CD4-positive, CD25-positive, alpha-beta regulatory T cell (primary cell): ENCODE data around the gene ABLIM3. TPM values are rescaled to one million over a fixed set of nuclear protein-coding genes. Genes with fewer than 3 reads are reported as not detected.

Experiments used
- ATAC-seq, 2 donors: fragments of 150-1000 bp; cut with Tn5 transposase; one replicate each; pipeline ENCODE4 v1.10.0; 2021; ENCODE audit warnings: low read depth in 2 of 2, moderate number of reproducible peaks in 2 of 2, moderate library complexity in 1 of 2
- DNase-seq, 3 donors: peaks; one replicate each; pipeline versions ENCODE4 v3.0.0 to v3.0.0-alpha.2; 2012 to 2022; ENCODE audit warnings: mixed read lengths in 1 of 3
- H3K27ac ChIP-seq: one replicate; pipeline ENCODE4 v1.7.0; 2013; ENCODE audit warnings: mild to moderate bottlenecking, low read length; ENCODE audit not compliant: insufficient read depth, poor library complexity, severe bottlenecking
- H3K27me3 ChIP-seq: one replicate; pipeline ENCODE4 v1.7.0; 2013; ENCODE audit warnings: low read length; ENCODE audit not compliant: control insufficient read depth, insufficient read depth
- H3K36me3 ChIP-seq: one replicate; pipeline ENCODE4 v1.7.0; 2013; ENCODE audit warnings: mild to moderate bottlenecking, low read length, moderate library complexity; ENCODE audit not compliant: control insufficient read depth, insufficient read depth
- H3K4me1 ChIP-seq: 2 replicates; pipeline ENCODE4 v1.7.0; 2013; ENCODE audit warnings: mild to moderate bottlenecking, low read length; ENCODE audit not compliant: insufficient read depth, control insufficient read depth, poor library complexity, severe bottlenecking
- H3K4me3 ChIP-seq: one replicate; pipeline ENCODE4 v1.7.0; 2013; ENCODE audit warnings: low read depth, mild to moderate bottlenecking, low read length, moderate library complexity
- H3K9me3 ChIP-seq, 2 experiments: 1 replicate in 1 of 2; 2 replicates in 1 of 2; pipeline ENCODE4 v1.7.0; 2013; ENCODE audit warnings: low read length in 2 of 2, mild to moderate bottlenecking in 1 of 2, moderate library complexity in 1 of 2; ENCODE audit not compliant: control insufficient read depth in 2 of 2
- H3K27ac Mint-ChIP-seq, 3 donors: one replicate each; pipeline ENCODE4 v1.8.0; 2020 to 2022; ENCODE audit warnings: mild to moderate bottlenecking in 3 of 3, mixed read lengths in 3 of 3, moderate library complexity in 2 of 3
- H3K27me3 Mint-ChIP-seq: one replicate; pipeline ENCODE4 v1.8.0; 2022; ENCODE audit warnings: mild to moderate bottlenecking, mixed read lengths
- H3K36me3 Mint-ChIP-seq: one replicate; pipeline ENCODE4 v1.8.0; 2020; ENCODE audit warnings: mixed read lengths
- H3K4me1 Mint-ChIP-seq, 4 donors: one replicate each; pipeline ENCODE4 v1.8.0; 2020 to 2022; ENCODE audit warnings: mixed read lengths in 4 of 4, mild to moderate bottlenecking in 1 of 4
- H3K4me3 Mint-ChIP-seq, 4 donors: one replicate each; pipeline ENCODE4 v1.8.0; 2020 to 2022; ENCODE audit warnings: mild to moderate bottlenecking in 4 of 4, mixed read lengths in 4 of 4, moderate library complexity in 3 of 4
- H3K9me3 Mint-ChIP-seq, 7 donors: one replicate each; pipeline ENCODE4 v1.8.0; 2020 to 2022; ENCODE audit warnings: mixed read lengths in 7 of 7, mild to moderate bottlenecking in 3 of 7, moderate library complexity in 2 of 7
- polyA plus RNA-seq, 4 donors: library from polyadenylated mRNA; unstranded; fragments of 300-500 nt; fragmentation: Illumina TruSeq; gene quantifications; one replicate each; pipeline ENCODE4 v1.2.3, GENCODE V29; 2021
- total RNA-seq: library from RNA; stranded (reverse); gene quantifications from one replicate; pipeline ENCODE4 v1.2.3, GENCODE V29; 2022

The ABLIM3 gene
- total and polyA plus RNA-seq, 5 donors from 2014 or later, result 0.29 to 1.8 (median 0.44) TPM; not detected in 2

GRCh38 chr5:149227168-149227826 lies 86.0 kb downstream of the ABLIM3 start:
- H3K4me1 ChIP-seq, result no peaks in the 10 kb centered on the region
- no peak overlapping the region for H3K4me3 Mint-ChIP-seq
- no peak for DNase-seq
- no peak overlapping the region for H3K27ac ChIP-seq
- H3K4me1 Mint-ChIP-seq, result peaks cover 0 to 4% (median 0%) of the 10 kb centered on the region in 4 donors
- H3K27me3 ChIP-seq, result no peaks in the 10 kb centered on the region
- H3K4me3 ChIP-seq, result no peak overlapping the region
- no peaks in the 10 kb centered on the region for H3K36me3 Mint-ChIP-seq
- H3K27ac Mint-ChIP-seq, result no peak overlapping the region
- H3K9me3 Mint-ChIP-seq, result peaks cover 0 to 2% (median 0%) of the 10 kb centered on the region in 7 donors
- H3K36me3 ChIP-seq, result no peaks in the 10 kb centered on the region
- no peaks in the 10 kb centered on the region for H3K9me3 ChIP-seq
- ATAC-seq, result no peak
- peaks cover 4% of the 10 kb centered on the region for H3K27me3 Mint-ChIP-seq

DNA sequence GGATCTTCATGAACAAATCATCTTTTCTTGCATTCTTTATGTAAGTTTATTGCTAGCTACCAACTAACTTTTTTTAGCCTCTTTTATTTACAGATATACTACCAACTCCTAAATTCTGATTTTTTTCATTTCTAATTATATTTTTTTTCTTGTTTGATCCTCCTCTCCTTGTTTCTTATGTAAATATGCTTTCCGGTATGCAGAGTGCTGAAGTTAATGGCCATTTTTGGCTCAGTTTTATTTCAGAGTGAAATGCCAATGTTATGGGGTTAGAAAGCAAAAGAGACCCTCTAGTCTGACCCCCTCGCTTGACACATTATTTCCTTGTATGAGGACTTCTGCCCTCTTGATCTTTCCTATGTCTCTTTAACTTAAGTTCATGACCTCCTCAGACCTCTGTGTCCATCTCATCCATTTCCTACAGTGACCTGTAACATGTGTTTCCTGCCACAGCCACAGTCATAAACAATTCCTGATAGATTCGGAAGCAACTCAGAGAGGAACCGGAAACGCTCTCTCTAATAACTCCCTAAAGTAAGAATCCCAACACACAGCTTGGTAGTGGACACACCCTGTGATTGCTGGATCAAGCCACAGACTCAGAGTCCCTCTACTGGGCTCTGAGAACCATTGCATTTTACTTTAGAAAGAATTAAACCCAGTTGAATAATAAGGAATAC lies 87.5 kb downstream of the ABLIM3 start:
- DNase-seq (no peak), ATAC-seq (no peak)
- H3K36me3 Mint-ChIP-seq, result no peaks in the 10 kb centered on the region
- no peak overlapping the region for H3K27ac Mint-ChIP-seq
- H3K27ac ChIP-seq, result no peak overlapping the region
- peaks cover under 1% of the 10 kb centered on the region for H3K27me3 Mint-ChIP-seq
- no peaks in the 10 kb centered on the region for H3K36me3 ChIP-seq
- H3K27me3 ChIP-seq, result peaks cover 9% of the 10 kb centered on the region
- no peak overlapping the region for H3K4me3 Mint-ChIP-seq
- H3K4me3 ChIP-seq, result no peak overlapping the region
- no peaks in the 10 kb centered on the region for H3K9me3 ChIP-seq
- peaks cover 0 to 7% (median 3%) of the 10 kb centered on the region in 4 donors for H3K4me1 Mint-ChIP-seq
- H3K4me1 ChIP-seq, result no peaks in the 10 kb centered on the region
- H3K9me3 Mint-ChIP-seq, result peaks cover 0 to 2% (median 0%) of the 10 kb centered on the region in 7 donors

- H3K9me3 Mint-ChIP-seq, result peaks cover 0 to 2% (median 0%) of the 10 kb centered on the region in 7 donors
- peaks cover 5% of the 10 kb centered on the region for H3K27me3 Mint-ChIP-seq
- no peak overlapping the region for H3K4me3 Mint-ChIP-seq
- no peak for DNase-seq
- no peaks in the 10 kb centered on the region for H3K36me3 Mint-ChIP-seq
- Histone ChIP-seq H3K9me3 (no peaks in the 10 kb centered on the region), H3K27ac (no peak overlapping the region), H3K27me3 (peaks cover 10% of the 10 kb centered on the region), H3K36me3 (no peaks in the 10 kb centered on the region), H3K4me3 (no peak overlapping the region), H3K4me1 (no peaks in the 10 kb centered on the region)
- peaks cover 0 to 10% (median 4%) of the 10 kb centered on the region in 4 donors for H3K4me1 Mint-ChIP-seq
- H3K27ac Mint-ChIP-seq, result no peak overlapping the region
- no peak for ATAC-seq
These were observed 88.1 kb downstream of the ABLIM3 start for GRCh38 chr5:149229298-149229937.

GRCh38 chr5:149235841-149236240 lies 94.5 kb downstream of the ABLIM3 start:
- Histone ChIP-seq H3K27ac (no peak overlapping the region), H3K9me3 (no peaks in the 10 kb centered on the region), H3K36me3 (no peaks in the 10 kb centered on the region), H3K27me3 (peaks cover 16% of the 10 kb centered on the region), H3K4me1 (peaks cover 24% of the 10 kb centered on the region), H3K4me3 (no peak overlapping the region)
- H3K4me1 Mint-ChIP-seq, result peaks cover 6 to 24% (median 15%) of the 10 kb centered on the region in 4 donors
- ATAC-seq, result no peak
- no peak overlapping the region for H3K27ac Mint-ChIP-seq
- no peak for DNase-seq
- peaks cover 0 to 2% (median 0%) of the 10 kb centered on the region in 7 donors for H3K9me3 Mint-ChIP-seq
- H3K36me3 Mint-ChIP-seq, result no peaks in the 10 kb centered on the region
- peaks cover 9% of the 10 kb centered on the region for H3K27me3 Mint-ChIP-seq
- H3K4me3 Mint-ChIP-seq, result no peak overlapping the region

DNA sequence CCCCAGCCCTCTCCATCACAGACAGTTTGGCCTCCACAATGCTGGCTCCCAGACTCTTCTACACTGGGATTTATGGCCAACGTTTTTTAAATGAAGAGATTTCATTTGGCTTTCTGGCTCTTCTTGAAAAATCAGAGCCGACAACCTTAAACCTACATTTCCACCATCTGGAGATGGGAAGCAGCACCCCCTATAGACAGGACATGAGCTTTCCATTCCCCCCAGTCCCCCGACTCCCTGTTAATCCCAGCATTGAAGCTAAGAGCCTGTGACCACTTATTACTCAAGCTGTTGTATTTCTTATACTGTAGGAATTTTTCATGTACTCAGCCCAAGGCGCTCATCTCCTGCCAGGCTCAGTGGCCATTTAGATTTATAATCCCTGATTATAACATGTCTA lies 96.4 kb downstream of the ABLIM3 start:
- Mint-ChIP-seq H3K4me1 (peaks cover 8 to 36% (median 19%) of the 10 kb centered on the region in 4 donors), H3K27ac (peak overlapping the region in 1 of 3 donors; percentile 92), H3K9me3 (peaks cover 0 to 4% (median 0%) of the 10 kb centered on the region in 7 donors), H3K4me3 (no peak overlapping the region), H3K27me3 (peaks cover 9% of the 10 kb centered on the region), H3K36me3 (no peaks in the 10 kb centered on the region)
- Histone ChIP-seq H3K4me3 (no peak overlapping the region), H3K36me3 (no peaks in the 10 kb centered on the region), H3K27ac (no peak overlapping the region), H3K27me3 (peaks cover 16% of the 10 kb centered on the region), H3K4me1 (peaks cover 29% of the 10 kb centered on the region), H3K9me3 (no peaks in the 10 kb centered on the region)
- ATAC-seq, result no peak
- DNase-seq, result no peak

GRCh38 chr5:149238540-149238939 lies 97.2 kb downstream of the ABLIM3 start:
- H3K9me3 ChIP-seq, result no peaks in the 10 kb centered on the region
- Mint-ChIP-seq H3K27ac (peak overlapping the region; percentile 84 to 92 (median 87)), H3K27me3 (peaks cover 9% of the 10 kb centered on the region), H3K4me3 (peak overlapping the region in 1 of 4 donors; percentile 34), H3K4me1 (peaks cover 5 to 41% (median 17%) of the 10 kb centered on the region in 4 donors), H3K9me3 (peaks cover 0 to 2% (median 0%) of the 10 kb centered on the region in 7 donors), H3K36me3 (no peaks in the 10 kb centered on the region)
- H3K4me1 ChIP-seq, result peaks cover 32% of the 10 kb centered on the region
- DNase-seq, result no peak
- no peak overlapping the region for H3K27ac ChIP-seq
- no peak overlapping the region for H3K4me3 ChIP-seq
- no peak for ATAC-seq
- no peaks in the 10 kb centered on the region for H3K36me3 ChIP-seq
- H3K27me3 ChIP-seq, result peaks cover 9% of the 10 kb centered on the region

DNA sequence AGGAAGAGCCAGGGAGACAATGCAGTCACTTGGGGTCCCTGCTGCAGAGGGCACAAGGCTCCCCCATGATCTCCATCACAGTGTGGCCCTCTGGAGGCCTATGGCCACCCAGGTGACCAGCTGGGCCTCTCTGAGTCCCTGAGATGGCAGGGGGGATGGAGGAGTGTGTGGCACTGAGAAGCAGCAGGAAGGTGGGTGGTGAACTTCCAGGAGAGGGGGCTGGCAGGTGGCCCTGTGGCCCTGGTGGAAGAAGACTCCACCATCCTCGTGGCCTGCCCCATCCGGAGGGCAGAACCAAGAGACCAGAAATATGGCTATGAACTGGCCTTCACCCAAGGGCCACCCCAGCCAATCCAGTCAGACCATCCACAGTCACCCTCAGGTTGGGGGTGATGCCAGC lies 98.6 kb downstream of the ABLIM3 start:
- no peaks in the 10 kb centered on the region for H3K36me3 ChIP-seq
- peak overlapping the region; percentile 44 for H3K4me3 ChIP-seq
- peaks cover 32% of the 10 kb centered on the region for H3K4me1 ChIP-seq
- Mint-ChIP-seq H3K9me3 (peaks cover 0 to 2% (median 0%) of the 10 kb centered on the region in 7 donors), H3K27ac (peak overlapping the region; percentile 87 to 99 (median 92)), H3K4me1 (peaks cover 0 to 41% (median 15%) of the 10 kb centered on the region in 4 donors), H3K36me3 (no peaks in the 10 kb centered on the region), H3K27me3 (peaks cover 4% of the 10 kb centered on the region), H3K4me3 (peak overlapping the region in 2 of 4 donors; percentile 54 to 80)
- DNase-seq (no peak), ATAC-seq (peak in 1 of 2 donors; percentile 6)
- H3K9me3 ChIP-seq, result no peaks in the 10 kb centered on the region
- H3K27me3 ChIP-seq, result peaks cover 6% of the 10 kb centered on the region
- peak overlapping the region; percentile 78 for H3K27ac ChIP-seq
